ENCODE results near the gene HUWE1. TPM values are rescaled to one million over a fixed set of nuclear protein-coding genes. Genes with fewer than 3 reads are reported as not detected.
"Not testable (repeated sequence)": the region's sequence is repeated elsewhere in the genome, so short reads cannot be mapped to it uniquely, and the experiment has no call there.

The HUWE1 gene
- total RNA-seq, 6 experiments from 2014 or later: 68.0 to 93.5 (median 84.0) TPM

DNA sequence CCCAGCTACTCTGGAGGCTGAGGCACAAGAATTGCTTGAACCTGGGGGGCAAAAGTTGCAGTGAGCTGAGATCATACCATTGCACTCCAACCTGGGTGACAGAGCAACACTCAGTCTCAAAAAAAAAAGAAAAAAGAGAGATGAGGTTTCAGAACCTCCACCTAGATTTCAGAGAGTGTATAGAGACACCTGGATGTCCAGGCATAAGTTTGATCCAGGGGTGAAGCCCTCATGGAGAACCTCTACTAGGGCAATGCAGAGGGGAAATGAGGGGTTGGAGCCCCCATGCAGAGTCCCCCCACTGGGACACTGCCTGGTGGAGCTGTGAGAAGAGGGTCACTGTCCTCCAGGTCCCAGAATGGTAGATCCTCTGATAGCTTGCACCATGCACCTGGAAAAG, 159.5 kb downstream of the HUWE1 start:
- Histone ChIP-seq H3K27ac (no peak overlapping the region), H3K4me1 (no peaks in the 10 kb centered on the region), H3K27me3 (no peaks in the 10 kb centered on the region), H3K4me3 (no peak overlapping the region), H3K9me3 (peaks cover 0 to 3% (median 0%) of the 10 kb centered on the region in 4 donors), H3K36me3 (no peaks in the 10 kb centered on the region)
- DNase-seq (no peak), ATAC-seq (no peak)
- intact Hi-C loops (cut with DNase I): no loop called here
- TF ChIP-seq, protein P1, sequence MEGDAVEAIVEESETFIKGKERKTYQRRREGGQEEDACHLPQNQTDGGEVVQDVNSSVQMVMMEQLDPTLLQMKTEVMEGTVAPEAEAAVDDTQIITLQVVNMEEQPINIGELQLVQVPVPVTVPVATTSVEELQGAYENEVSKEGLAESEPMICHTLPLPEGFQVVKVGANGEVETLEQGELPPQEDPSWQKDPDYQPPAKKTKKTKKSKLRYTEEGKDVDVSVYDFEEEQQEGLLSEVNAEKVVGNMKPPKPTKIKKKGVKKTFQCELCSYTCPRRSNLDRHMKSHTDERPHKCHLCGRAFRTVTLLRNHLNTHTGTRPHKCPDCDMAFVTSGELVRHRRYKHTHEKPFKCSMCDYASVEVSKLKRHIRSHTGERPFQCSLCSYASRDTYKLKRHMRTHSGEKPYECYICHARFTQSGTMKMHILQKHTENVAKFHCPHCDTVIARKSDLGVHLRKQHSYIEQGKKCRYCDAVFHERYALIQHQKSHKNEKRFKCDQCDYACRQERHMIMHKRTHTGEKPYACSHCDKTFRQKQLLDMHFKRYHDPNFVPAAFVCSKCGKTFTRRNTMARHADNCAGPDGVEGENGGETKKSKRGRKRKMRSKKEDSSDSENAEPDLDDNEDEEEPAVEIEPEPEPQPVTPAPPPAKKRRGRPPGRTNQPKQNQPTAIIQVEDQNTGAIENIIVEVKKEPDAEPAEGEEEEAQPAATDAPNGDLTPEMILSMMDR (IDR thresholded peaks at IDR 0.05): no peak
- TF ChIP-seq POLR2A (IDR thresholded peaks at IDR 0.05): no peak

DNA sequence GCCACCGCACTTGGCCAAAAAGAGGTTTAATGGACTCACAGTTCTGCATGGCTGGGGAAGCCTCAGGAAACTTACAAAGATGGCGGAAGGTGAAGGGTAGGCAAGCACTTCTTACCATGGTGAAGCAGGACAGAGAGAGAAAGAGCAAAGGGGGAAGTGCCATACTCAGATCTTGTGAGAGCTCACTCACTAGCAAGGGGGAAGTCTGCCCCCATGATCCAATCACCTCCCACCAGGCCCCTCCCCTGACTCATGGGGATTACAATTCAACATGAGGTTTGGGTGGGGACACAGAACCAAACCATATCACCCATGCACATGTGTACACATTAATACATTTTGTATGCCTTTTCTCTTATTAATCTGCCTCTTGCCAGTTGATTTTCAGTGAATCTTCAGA, 175.2 kb downstream of the HUWE1 start:
- peak in 1 of 4 donors; percentile 24 for ATAC-seq
- H3K4me3 ChIP-seq: no peak overlapping the region
- no peak for DNase-seq
- no peaks in the 10 kb centered on the region for H3K36me3 ChIP-seq
- no peak overlapping the region for H3K27ac ChIP-seq
- WGBS (ENCODE audit: insufficient coverage, low coverage, low lambda C conversion rate, missing lambda C conversion rate): 60% methylated on average over 1 of the region's 2 CpGs
- H3K4me1 ChIP-seq: no peaks in the 10 kb centered on the region
- intact Hi-C loops (cut with DNase I): no loop called here
- H3K9me3 ChIP-seq: no peaks in the 10 kb centered on the region
- TF ChIP-seq POLR2A (IDR thresholded peaks at IDR 0.05): no peak
- TF ChIP-seq, protein P1 (IDR thresholded peaks at IDR 0.05): no peak
- H3K27me3 ChIP-seq: no peaks in the 10 kb centered on the region

DNA sequence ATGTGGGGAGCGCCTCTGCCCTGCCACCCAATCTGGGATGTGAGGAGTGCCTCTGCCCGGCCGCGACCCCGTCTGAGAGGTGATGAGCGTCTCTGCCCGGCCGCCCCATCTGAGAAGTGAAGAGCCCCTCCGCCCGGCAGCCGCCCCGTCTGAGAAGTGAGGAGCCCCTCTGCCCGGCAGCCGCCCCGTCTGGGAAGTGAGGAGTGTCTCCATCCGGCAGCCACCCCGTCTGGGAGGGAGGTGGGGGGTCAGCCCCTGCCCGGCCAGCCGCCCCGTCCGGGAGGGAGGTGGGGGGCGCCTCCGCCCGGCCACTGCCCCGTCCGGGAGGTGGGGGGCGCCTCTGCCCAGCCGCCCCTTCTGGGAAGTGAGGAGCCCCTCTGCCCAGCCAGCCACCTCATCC, 182.5 kb downstream of the HUWE1 start:
- H3K9me3 ChIP-seq; H3K4me3 ChIP-seq; H3K4me1 ChIP-seq; intact Hi-C loops (cut with DNase I); H3K27ac ChIP-seq; H3K36me3 ChIP-seq; H3K27me3 ChIP-seq; DNase-seq; ATAC-seq: not testable (repeated sequence)
- WGBS (ENCODE audit: insufficient coverage, low coverage, low lambda C conversion rate, missing lambda C conversion rate): no CpG with 5 or more reads among the region's 28 CpGs

DNA sequence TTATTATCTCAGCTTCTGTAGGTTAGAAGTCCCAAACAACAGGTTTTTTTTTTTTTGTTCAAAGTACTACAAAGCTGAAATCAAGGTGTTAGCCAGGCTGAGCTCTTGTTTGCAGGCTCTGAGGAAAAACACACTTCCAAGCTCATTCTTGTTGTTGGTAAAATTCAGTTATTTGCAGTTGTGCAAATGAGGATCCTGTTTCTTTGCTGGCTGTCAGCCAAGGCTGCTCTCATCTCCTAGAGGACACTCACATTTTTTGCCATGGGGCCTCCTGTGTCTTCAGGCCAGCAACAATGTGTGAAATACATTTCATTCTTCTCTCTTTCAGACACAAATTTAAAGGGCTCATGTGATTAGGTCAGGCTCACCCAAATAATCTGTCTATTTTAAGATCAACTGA, 192.1 kb downstream of the HUWE1 start:
- TF ChIP-seq POLR2A (IDR thresholded peaks at IDR 0.05): no peak
- TF ChIP-seq, protein P1 (IDR thresholded peaks at IDR 0.05): no peak
- no peak overlapping the region for H3K27ac ChIP-seq
- no peaks in the 10 kb centered on the region for H3K9me3 ChIP-seq
- intact Hi-C loops (cut with DNase I): no loop called here
- H3K4me1 ChIP-seq: no peaks in the 10 kb centered on the region
- ATAC-seq: no peak
- no peak for DNase-seq
- no peaks in the 10 kb centered on the region for H3K27me3 ChIP-seq
- no peaks in the 10 kb centered on the region for H3K36me3 ChIP-seq
- H3K4me3 ChIP-seq: no peak overlapping the region

DNA sequence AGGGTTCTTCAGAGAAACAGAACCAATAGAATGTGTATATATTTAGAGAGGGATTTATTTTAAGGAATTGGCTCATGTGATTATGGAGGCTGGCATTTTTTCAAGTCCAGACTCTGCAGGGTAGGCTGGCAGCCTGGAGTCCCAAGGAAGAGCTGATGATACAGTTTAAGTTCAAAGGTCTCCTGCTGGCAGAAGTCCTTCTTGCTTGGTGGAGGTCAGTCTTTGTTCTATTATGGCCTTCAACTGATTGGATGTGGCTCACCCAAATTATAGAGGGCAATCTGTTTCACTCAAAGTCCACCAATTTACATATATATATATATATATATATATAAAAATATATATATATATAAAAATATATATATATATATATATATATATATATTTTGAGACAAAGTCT, 200.2 kb downstream of the HUWE1 start:
- intact Hi-C loops (cut with DNase I): no loop called here
- TF ChIP-seq, protein P1 (IDR thresholded peaks at IDR 0.05): no peak

More for the DNA sequence above, 200.2 kb downstream of the HUWE1 start:
- Histone ChIP-seq H3K4me3 (no peak overlapping the region), H3K4me1 (no peaks in the 10 kb centered on the region), H3K27me3 (no peaks in the 10 kb centered on the region), H3K27ac (no peak overlapping the region), H3K9me3 (no peaks in the 10 kb centered on the region), H3K36me3 (no peaks in the 10 kb centered on the region)
- no peak for DNase-seq
- ATAC-seq: no peak
